DMS79 treated with DMSO at 0.1 percent for 48 hours (cell line): Measurements from ENCODE around the gene ARPP21.
A peak's percentile ranks its signal among the peaks of the same experiment; 100 is the strongest.

Experiments used
- DNase-seq: peaks from one replicate; lab custom pipeline; 2025; lab: John Stamatoyannopoulos, UW

Gene ARPP21

GRCh38 chr3:35737527-35737926 lies 98.2 kb downstream of the ARPP21 start:
- no peak for DNase-seq

GRCh38 chr3:35737934-35738706 lies 98.8 kb downstream of the ARPP21 start:
- no peak for DNase-seq

GRCh38 chr3:35739181-35739809 lies 100.0 kb downstream of the ARPP21 start:
- DNase-seq = no peak

GRCh38 chr3:35739964-35740527 lies 100.7 kb downstream of the ARPP21 start:
- no peak for DNase-seq

- DNase-seq = no peak
These were observed 103.9 kb downstream of the ARPP21 start for GRCh38 chr3:35743218-35743617.

- DNase-seq = no peak
These were observed 105.1 kb downstream of the ARPP21 start for GRCh38 chr3:35744419-35744818.

GRCh38 chr3:35745351-35745750 lies 106.0 kb downstream of the ARPP21 start:
- no peak for DNase-seq

- no peak for DNase-seq
These were observed 106.6 kb downstream of the ARPP21 start for GRCh38 chr3:35745802-35746484.

- DNase-seq = no peak
These were observed 107.2 kb downstream of the ARPP21 start for GRCh38 chr3:35746492-35746891.

GRCh38 chr3:35748144-35748543 lies 108.8 kb downstream of the ARPP21 start:
- DNase-seq = no peak

- no peak for DNase-seq
These were observed 111.9 kb downstream of the ARPP21 start for GRCh38 chr3:35751207-35751606.

- DNase-seq = peak; percentile 17
These were observed 118.8 kb downstream of the ARPP21 start for GRCh38 chr3:35757991-35758757.

GRCh38 chr3:35760146-35760545 lies 120.8 kb downstream of the ARPP21 start:
- DNase-seq = no peak

- DNase-seq = no peak
These were observed 122.0 kb downstream of the ARPP21 start for GRCh38 chr3:35761311-35761710.

- DNase-seq = no peak
These were observed 133.2 kb downstream of the ARPP21 start for GRCh38 chr3:35772381-35773015.

GRCh38 chr3:35773417-35773816 lies 134.1 kb downstream of the ARPP21 start:
- DNase-seq = no peak

GRCh38 chr3:35776346-35776745 lies 137.0 kb downstream of the ARPP21 start:
- DNase-seq = no peak

GRCh38 chr3:35777065-35777464 lies 137.7 kb downstream of the ARPP21 start:
- no peak for DNase-seq

GRCh38 chr3:35777563-35778554 lies 138.5 kb downstream of the ARPP21 start:
- no peak for DNase-seq

- DNase-seq = no peak
These were observed 140.3 kb downstream of the ARPP21 start for GRCh38 chr3:35779611-35780010.
